Psoas muscle (tissue), 8 donors: ENCODE results near the gene CNST. TPM values are rescaled to one million over a fixed set of nuclear protein-coding genes. Genes with fewer than 3 reads are reported as not detected.

ENCODE experiments used
- ATAC-seq, 4 donors: fragments of 200-7000 bp; cut with Tn5 transposase; one replicate each; pipeline ENCODE4 v1.9.1; 2020; ENCODE audit warnings: moderate library complexity in 3 of 4, mild to moderate bottlenecking in 2 of 4
- DNase-seq, 2 donors: peaks; one replicate each; pipeline ENCODE4 v3.0.0-alpha.2; 2020
- H3K27ac ChIP-seq: fragments of 200-600 bp; one replicate; pipeline ENCODE4 v1.8.0; 2022
- H3K27me3 ChIP-seq, 3 donors: fragments of 200-600 bp in 1 of 3; one replicate each; pipeline versions ENCODE4 v1.6.1 to v1.8.0; 2013 to 2022; ENCODE audit warnings: low read length in 2 of 3, mild to moderate bottlenecking in 2 of 3, moderate library complexity in 1 of 3; ENCODE audit not compliant: insufficient read depth in 3 of 3
- H3K36me3 ChIP-seq, 2 donors: fragments of 200-600 bp in 1 of 2; one replicate each; pipeline versions ENCODE4 v1.6.1 to v1.8.0; 2013 to 2022; ENCODE audit warnings: low read depth in 1 of 2, mild to moderate bottlenecking in 1 of 2, moderate library complexity in 1 of 2; ENCODE audit not compliant: insufficient read depth in 1 of 2
- H3K4me1 ChIP-seq: fragments of 200-600 bp; one replicate; pipeline ENCODE4 v1.8.0; 2022
- H3K4me3 ChIP-seq: fragments of 200-600 bp; one replicate; pipeline ENCODE4 v1.8.0; 2022; ENCODE audit warnings: mild to moderate bottlenecking
- H3K9me3 ChIP-seq: fragments of 200-600 bp; one replicate; pipeline ENCODE4 v1.8.0; 2022
- WGBS, 3 donors: extraction: QIAGEN DNeasy Blood & Tissue Kit; methylation state at CpG; one replicate each; pipeline versions ENCODE4 v1.1.6 to v1.1.7; 2013; 5-methylcytosine and 5-hydroxymethylcytosine counted together
- intact Hi-C, 2 donors: fragments of 100-400 bp; cut with DNase I; formaldehyde crosslinking; loops; one replicate each; pipeline versions ENCODE4 v1.11.0 to v1.14.2; 2022
- polyA plus RNA-seq, 3 donors: library from polyadenylated mRNA; stranded (reverse); fragments of 200-250 nt; gene quantifications; one replicate each; pipeline ENCODE4 v1.2.3, GENCODE V29; 2013
- total RNA-seq, 4 donors: library from RNA; stranded (reverse); fragmentation: NEBNext Ultra II Directional in 2 of 4; extraction: Animal tissue kit (Norgen Biotek cat#: 25700) in 2 of 4; gene quantifications; one replicate each; pipeline versions ENCODE4 v1.2.1 to v1.2.4, GENCODE V29; 2021 to 2023
- TF ChIP-seq, protein P1 (sequence below): fragments of 200-600 bp; IDR thresholded peaks from one replicate; pipeline ENCODE4 v1.8.0; 2022; ENCODE audit warnings: antibody characterized with exemption
- donor health status: healthy with polysubstance abuse.
- donor health status: DM: no; HTN: no; CAD: no; lungs with moderate emphysema.
- donor health status: Bipolar disorder and iron deficiency.
- donor health status: healthy.
- donor health status: DM: yes; HTN: yes; CAD: no.
- donor health status: DM: no; HTN: no; CAD: no.
- donor health status: DM: no; HTN: no; CAD: no.
- donor health status: DM: yes; HTN: yes; CAD: no.

The CNST gene
- total and polyA plus RNA-seq, 7 donors = 9.7 to 64.8 (median 19.5) TPM

DNA sequence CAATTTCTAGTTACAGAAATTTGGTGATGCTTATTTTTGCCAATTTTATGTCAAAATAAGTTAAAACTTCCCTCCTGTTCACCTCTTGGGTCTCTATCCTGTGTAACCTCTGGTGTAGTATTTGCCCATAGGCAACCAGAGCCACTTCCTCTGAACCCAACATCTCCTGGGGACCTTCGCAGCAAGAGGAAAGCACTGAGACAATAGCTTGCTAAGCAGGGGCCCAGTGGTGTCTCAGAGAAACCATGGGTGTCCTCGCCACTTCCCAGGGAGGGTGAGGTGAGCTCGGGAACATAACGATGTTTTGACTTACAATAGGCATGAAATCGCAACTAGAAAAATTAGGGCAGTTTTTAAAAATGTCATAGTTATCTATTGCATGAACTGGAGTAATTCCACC is 101.5 kb downstream of the CNST start:
- intact Hi-C loops = no loop called here
- Histone ChIP-seq H3K4me1 (no peaks in the 10 kb centered on the region), H3K4me3 (no peak overlapping the region), H3K27ac (no peak overlapping the region), H3K36me3 (peaks cover 7 to 32% of the 10 kb centered on the region in 2 donors), H3K9me3 (no peaks in the 10 kb centered on the region), H3K27me3 (no peaks in the 10 kb centered on the region)
- DNase-seq (no peak), ATAC-seq (no peak)
- TF ChIP-seq, protein P1, sequence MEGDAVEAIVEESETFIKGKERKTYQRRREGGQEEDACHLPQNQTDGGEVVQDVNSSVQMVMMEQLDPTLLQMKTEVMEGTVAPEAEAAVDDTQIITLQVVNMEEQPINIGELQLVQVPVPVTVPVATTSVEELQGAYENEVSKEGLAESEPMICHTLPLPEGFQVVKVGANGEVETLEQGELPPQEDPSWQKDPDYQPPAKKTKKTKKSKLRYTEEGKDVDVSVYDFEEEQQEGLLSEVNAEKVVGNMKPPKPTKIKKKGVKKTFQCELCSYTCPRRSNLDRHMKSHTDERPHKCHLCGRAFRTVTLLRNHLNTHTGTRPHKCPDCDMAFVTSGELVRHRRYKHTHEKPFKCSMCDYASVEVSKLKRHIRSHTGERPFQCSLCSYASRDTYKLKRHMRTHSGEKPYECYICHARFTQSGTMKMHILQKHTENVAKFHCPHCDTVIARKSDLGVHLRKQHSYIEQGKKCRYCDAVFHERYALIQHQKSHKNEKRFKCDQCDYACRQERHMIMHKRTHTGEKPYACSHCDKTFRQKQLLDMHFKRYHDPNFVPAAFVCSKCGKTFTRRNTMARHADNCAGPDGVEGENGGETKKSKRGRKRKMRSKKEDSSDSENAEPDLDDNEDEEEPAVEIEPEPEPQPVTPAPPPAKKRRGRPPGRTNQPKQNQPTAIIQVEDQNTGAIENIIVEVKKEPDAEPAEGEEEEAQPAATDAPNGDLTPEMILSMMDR = no peak
- WGBS, 3 donors = 77 to 96% (median 82%) methylated on average over 5 of the region's 5 CpGs

DNA sequence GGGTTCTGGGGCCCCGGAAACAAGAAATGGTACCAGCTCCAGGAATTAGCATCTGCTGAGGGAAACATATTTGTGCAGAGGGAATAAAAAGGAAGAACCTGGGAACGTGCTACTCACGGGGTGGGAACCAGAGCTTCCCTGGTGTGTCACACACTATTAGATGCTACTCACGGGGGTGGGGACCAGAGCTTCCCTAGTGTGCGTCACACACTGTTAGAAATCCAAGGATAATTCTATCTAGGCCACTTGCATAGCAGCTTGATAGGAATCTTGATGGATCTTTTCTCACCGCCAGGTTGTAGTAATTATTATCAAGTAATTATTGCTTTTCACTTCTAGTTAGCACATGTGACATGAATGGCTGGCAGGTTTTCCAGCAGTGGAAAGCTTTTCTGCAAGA is 103.4 kb downstream of the CNST start:
- TF ChIP-seq, protein P1 = no peak
- H3K36me3 ChIP-seq = peaks cover 7 to 32% of the 10 kb centered on the region in 2 donors
- intact Hi-C loops = no loop called here
- WGBS, 3 donors = 77 to 86% (median 86%) methylated on average over 6 of the region's 6 CpGs
- no peaks in the 10 kb centered on the region for H3K4me1 ChIP-seq
- no peaks in the 10 kb centered on the region for H3K27me3 ChIP-seq
- H3K27ac ChIP-seq = no peak overlapping the region
- H3K9me3 ChIP-seq = no peaks in the 10 kb centered on the region
- ATAC-seq = no peak
- no peak for DNase-seq
- no peak overlapping the region for H3K4me3 ChIP-seq

DNA sequence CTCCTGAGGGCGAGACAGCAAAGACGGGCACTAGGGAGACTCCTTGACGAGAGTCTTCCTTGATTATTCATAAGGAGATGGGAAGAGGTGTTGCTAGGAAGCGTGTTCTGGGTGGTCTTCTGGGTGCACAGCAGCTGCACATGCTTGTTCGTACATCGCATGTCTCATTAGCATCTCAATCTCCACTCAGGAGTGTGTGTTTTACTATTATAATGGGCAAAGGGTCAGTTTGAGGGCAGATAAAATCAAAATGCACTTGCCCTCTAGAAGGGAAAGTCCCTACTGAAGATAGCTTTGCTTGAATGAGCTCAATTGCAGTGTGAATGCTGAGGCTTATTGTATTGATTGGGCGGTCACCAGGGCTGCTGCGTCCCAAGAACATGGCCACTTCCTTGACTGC is 107.8 kb downstream of the CNST start:
- TF ChIP-seq, protein P1 = no peak
- intact Hi-C loops = no loop called here
- 90 to 93% (median 91%) methylated on average over 8 of the region's 8 CpGs for WGBS, 3 donors
- Histone ChIP-seq H3K27me3 (no peaks in the 10 kb centered on the region), H3K4me1 (peaks cover 5% of the 10 kb centered on the region), H3K4me3 (no peak overlapping the region), H3K9me3 (no peaks in the 10 kb centered on the region), H3K27ac (no peak overlapping the region), H3K36me3 (peaks cover 0 to 9% of the 10 kb centered on the region in 2 donors)
- DNase-seq (no peak), ATAC-seq (no peak)

DNA sequence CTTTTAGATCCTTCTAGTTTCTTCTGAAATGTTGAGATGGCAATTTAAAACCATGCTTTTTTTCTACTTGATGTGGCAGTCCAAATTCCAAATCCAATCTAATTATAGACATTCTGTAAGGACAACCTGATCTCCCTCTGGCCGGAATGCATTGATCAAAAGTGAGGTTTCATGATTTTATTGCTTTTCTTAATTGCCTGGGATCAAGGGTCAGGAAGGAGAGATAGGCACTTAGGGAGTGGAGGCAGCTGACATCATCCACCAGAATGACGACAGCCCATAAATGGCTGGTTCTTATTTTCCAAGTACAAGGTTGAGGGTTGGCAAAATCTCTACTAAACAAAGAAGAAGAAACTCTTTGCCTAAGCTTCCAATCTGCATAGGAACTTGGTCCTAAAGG is 111.6 kb downstream of the CNST start:
- Histone ChIP-seq H3K4me1 (peaks cover 17% of the 10 kb centered on the region), H3K27me3 (no peaks in the 10 kb centered on the region), H3K36me3 (no peaks in the 10 kb centered on the region), H3K9me3 (no peaks in the 10 kb centered on the region), H3K27ac (no peak overlapping the region), H3K4me3 (no peak overlapping the region)
- intact Hi-C loops = no loop called here
- ATAC-seq = no peak
- no peak for DNase-seq
- TF ChIP-seq, protein P1 = no peak
- 31 to 54% (median 32%) methylated on average over 2 of the region's 2 CpGs for WGBS, 3 donors
